HG03571 (cell line): Measurements from ENCODE around the gene PTRH2.
"Not testable (repeated sequence)": the region's sequence is repeated elsewhere in the genome, so short reads cannot be mapped to it uniquely, and the experiment has no call there.

ENCODE experiments used
- ATAC-seq: cut with Tn5 transposase; IDR thresholded peaks from one replicate; pipeline ENCODE4 v1.9.1; 2021; ENCODE audit not compliant: unreplicated experiment

The PTRH2 gene

GRCh38 chr17:59707149-59707970, at the start of gene PTRH2, which contains the start of gene VMP1:
TSS of gene PTRH2 (minus strand) at chr17:59707430. CDS start at chr17:59697978, 9,452 bp downstream.
TSS of gene VMP1 (plus strand) at chr17:59707654. CDS start at chr17:59731447, 23,793 bp downstream.
- ATAC-seq, result peak; percentile 93

GRCh38 chr17:59756236-59756818, 49.1 kb upstream of the PTRH2 start:
- ATAC-seq, result no peak

- not testable (repeated sequence) for ATAC-seq
These were observed 47.8 kb upstream of the PTRH2 start for GRCh38 chr17:59755069-59755468.

- no peak for ATAC-seq
These were observed 47.3 kb upstream of the PTRH2 start for GRCh38 chr17:59754552-59754951.

- no peak for ATAC-seq
These were observed 46.6 kb upstream of the PTRH2 start for GRCh38 chr17:59753522-59754467.

GRCh38 chr17:59752922-59753321, 45.7 kb upstream of the PTRH2 start:
- no peak for ATAC-seq

GRCh38 chr17:59752446-59752845, 45.2 kb upstream of the PTRH2 start:
- no peak for ATAC-seq

- peak; percentile 51 for ATAC-seq
These were observed 44.8 kb upstream of the PTRH2 start for GRCh38 chr17:59751955-59752413.

- no peak for ATAC-seq
These were observed 41.4 kb upstream of the PTRH2 start for GRCh38 chr17:59748591-59748990.

- ATAC-seq, result no peak
These were observed 39.7 kb upstream of the PTRH2 start for GRCh38 chr17:59746849-59747445.

- ATAC-seq, result no peak
These were observed 37.8 kb upstream of the PTRH2 start for GRCh38 chr17:59745040-59745439.

- no peak for ATAC-seq
These were observed 36.6 kb upstream of the PTRH2 start for GRCh38 chr17:59743842-59744241.

GRCh38 chr17:59737324-59737723, 30.1 kb upstream of the PTRH2 start:
- no peak for ATAC-seq

- no peak for ATAC-seq
These were observed 27.0 kb upstream of the PTRH2 start for GRCh38 chr17:59734226-59734625.

- no peak for ATAC-seq
These were observed 26.5 kb upstream of the PTRH2 start for GRCh38 chr17:59733697-59734096.

GRCh38 chr17:59730268-59730834, 23.1 kb upstream of the PTRH2 start:
- ATAC-seq, result no peak

- ATAC-seq, result no peak
These were observed 20.7 kb upstream of the PTRH2 start for GRCh38 chr17:59727817-59728533.

- no peak for ATAC-seq
These were observed 18.5 kb upstream of the PTRH2 start for GRCh38 chr17:59725691-59726090.

- ATAC-seq, result no peak
These were observed 16.4 kb upstream of the PTRH2 start for GRCh38 chr17:59723607-59724006.

GRCh38 chr17:59723041-59723440, 15.8 kb upstream of the PTRH2 start:
- no peak for ATAC-seq
